GM12891 (cell line): ENCODE results near the gene MED12L.

Experiments
- DNase-seq: peaks from one replicate; pipeline ENCODE4 v3.0.0; 2011; ENCODE audit warnings: low spot score; ENCODE audit not compliant: insufficient read length
- FAIRE-seq: peaks from 2 replicates; lab custom pipeline; 2011; peaks lifted over from hg19 to GRCh38; lab: Jason Lieb, UNC
- PAX5 ChIP-seq: IDR thresholded peaks from 2 replicates; pipeline ENCODE4 v1.6.1; 2011; ENCODE audit warnings: low read length, moderate library complexity, mild to moderate bottlenecking; ENCODE audit not compliant: insufficient read depth, severe bottlenecking
- POLR2A ChIP-seq: IDR thresholded peaks from 2 replicates; pipeline ENCODE4 v1.6.1; 2011; ENCODE audit warnings: low read depth, low read length, control low read depth
- POLR2AphosphoS5 ChIP-seq: IDR thresholded peaks from 2 replicates; pipeline ENCODE4 v1.6.1; 2011; ENCODE audit warnings: low read depth, low read length, control low read depth
- POU2F2 ChIP-seq: IDR thresholded peaks from 2 replicates; pipeline ENCODE4 v1.6.1; 2011; ENCODE audit warnings: low read depth, mild to moderate bottlenecking, control low read depth, low read length, moderate library complexity
- SPI1 ChIP-seq: IDR thresholded peaks from 2 replicates; pipeline ENCODE4 v1.6.1; 2011; ENCODE audit warnings: low read depth, low read length, control low read depth
- TAF1 ChIP-seq: IDR thresholded peaks from 2 replicates; pipeline ENCODE4 v1.6.1; 2011; ENCODE audit warnings: low read depth, low read length, control low read depth

Gene MED12L

GRCh38 chr3:151282921-151283320 is 197.5 kb downstream of the MED12L start:
- no peak for TF ChIP-seq PAX5
- TF ChIP-seq SPI1: no peak
- TF ChIP-seq POLR2AphosphoS5: no peak
- TF ChIP-seq TAF1: no peak
- TF ChIP-seq POLR2A: no peak
- no peak for TF ChIP-seq POU2F2
- DNase-seq (peak; percentile 10), FAIRE-seq (no peak)

GRCh38 chr3:151283387-151283786 is 197.9 kb downstream of the MED12L start:
- no peak for TF ChIP-seq TAF1
- no peak for TF ChIP-seq POLR2A
- no peak for TF ChIP-seq POLR2AphosphoS5
- TF ChIP-seq SPI1: no peak
- no peak for TF ChIP-seq PAX5
- TF ChIP-seq POU2F2: no peak
- FAIRE-seq (no peak), DNase-seq (no peak)

GRCh38 chr3:151283907-151284461 is 198.5 kb downstream of the MED12L start:
- DNase-seq (no peak), FAIRE-seq (no peak)
- TF ChIP-seq PAX5 (no peak), POU2F2 (no peak), TAF1 (no peak), POLR2AphosphoS5 (no peak), POLR2A (no peak), SPI1 (no peak)

GRCh38 chr3:151285940-151286339 is 200.5 kb downstream of the MED12L start:
- TF ChIP-seq SPI1 (no peak), PAX5 (no peak), POLR2A (no peak), POLR2AphosphoS5 (no peak), TAF1 (no peak), POU2F2 (no peak)
- DNase-seq (no peak), FAIRE-seq (no peak)

GRCh38 chr3:151289445-151289844 is 204.0 kb downstream of the MED12L start:
- no peak for FAIRE-seq
- TF ChIP-seq SPI1 (no peak), POU2F2 (no peak), POLR2AphosphoS5 (no peak), POLR2A (no peak), PAX5 (no peak), TAF1 (no peak)
- no peak for DNase-seq

- DNase-seq (no peak), FAIRE-seq (no peak)
- TF ChIP-seq SPI1: no peak
- TF ChIP-seq POLR2AphosphoS5: no peak
- no peak for TF ChIP-seq POLR2A
Measured at GRCh38 chr3:151290673-151291072, 205.2 kb downstream of the MED12L start.

- no peak for DNase-seq
- no peak for TF ChIP-seq POLR2A
- TF ChIP-seq POU2F2: no peak
- no peak for TF ChIP-seq POLR2AphosphoS5
- TF ChIP-seq PAX5: no peak
- no peak for TF ChIP-seq SPI1
- no peak for TF ChIP-seq TAF1
- FAIRE-seq: no peak
Measured at GRCh38 chr3:151293127-151293526, 207.7 kb downstream of the MED12L start.

- FAIRE-seq (no peak), DNase-seq (no peak)
- TF ChIP-seq SPI1 (no peak), POLR2AphosphoS5 (no peak), POLR2A (no peak), POU2F2 (no peak), PAX5 (no peak), TAF1 (no peak)
Measured at GRCh38 chr3:151296226-151296625, 210.8 kb downstream of the MED12L start.

GRCh38 chr3:151297429-151297828 is 212.0 kb downstream of the MED12L start:
- no peak for DNase-seq
- TF ChIP-seq POU2F2 (no peak), PAX5 (no peak), SPI1 (no peak), POLR2A (no peak), TAF1 (no peak), POLR2AphosphoS5 (no peak)
- FAIRE-seq: no peak

GRCh38 chr3:151299006-151299405 is 213.5 kb downstream of the MED12L start:
- FAIRE-seq: no peak
- DNase-seq: no peak
- no peak for TF ChIP-seq POLR2A

- TF ChIP-seq PAX5: no peak
- no peak for TF ChIP-seq POLR2AphosphoS5
- TF ChIP-seq POLR2A: no peak
- TF ChIP-seq POU2F2: no peak
- no peak for TF ChIP-seq SPI1
- TF ChIP-seq TAF1: no peak
- DNase-seq (no peak), FAIRE-seq (no peak)
Measured at GRCh38 chr3:151300539-151300938, 215.1 kb downstream of the MED12L start.
